ENCODE data around the gene PNPLA2. TPM values are rescaled to one million over a fixed set of nuclear protein-coding genes. Genes with fewer than 3 reads are reported as not detected.

The PNPLA2 gene
- total RNA-seq, 2 experiments from 2014 or later: 19.8 to 41.2 TPM

GRCh38 chr11:803770-804598 is 14.7 kb upstream of the PNPLA2 start:
- POLR2A ChIA-PET: no interaction called here
- TF ChIP-seq EZH2phosphoT487 (IDR thresholded peaks at IDR 0.05; ENCODE audit: borderline replicate concordance, low read depth, low read length) (no peak), CTCF (conservative IDR thresholded peaks at IDR 0.05; ENCODE audit: low read length) (no peak)
- H3K4me1 ChIP-seq (ENCODE audit: insufficient read depth, low read length, poor library complexity, severe bottlenecking): peaks cover 38% of the 10 kb centered on the region
- peaks cover 15% of the 10 kb centered on the region; the same call in 1 of the 2 replicates for H3K79me2 ChIP-seq (ENCODE audit: insufficient read depth, low read depth, low read length)
- no peak overlapping the region for H2AFZ ChIP-seq (ENCODE audit: low read length)
- H3K9me2 ChIP-seq (ENCODE audit: insufficient read depth, low read length): no peaks in the 10 kb centered on the region
- peak overlapping the region; percentile 94 for H3K4me2 ChIP-seq (ENCODE audit: low read length)
- H3K27ac ChIP-seq (ENCODE audit: low read depth, low read length, poor library complexity, severe bottlenecking): peak overlapping the region; percentile 83
- no peaks in the 10 kb centered on the region for H4K20me1 ChIP-seq (ENCODE audit: insufficient read depth, low read length)
- H3K9me3 ChIP-seq (ENCODE audit: low read length): no peaks in the 10 kb centered on the region
- no peak for DNase-seq (ENCODE audit: low spot score)
- peak overlapping the region; percentile 86 for H3K4me3 ChIP-seq (ENCODE audit: low read depth, low read length, poor library complexity, severe bottlenecking)
- intact Hi-C loops (cut with micrococcal nuclease; ENCODE audit: unreplicated experiment): no loop called here
- BruUV-seq (replicated peaks): no TSS peak
- H3K36me3 ChIP-seq (ENCODE audit: insufficient read depth, low read length): peaks cover 28% of the 10 kb centered on the region; the same call in 1 of the 2 replicates
- CTCF ChIA-PET (ENCODE audit: unreplicated experiment): no interaction called here

- Histone ChIP-seq H3K4me1 (ENCODE audit: insufficient read depth, low read length, poor library complexity, severe bottlenecking) (peaks cover 38% of the 10 kb centered on the region), H3K4me2 (ENCODE audit: low read length) (peak overlapping the region; percentile 94), H3K4me3 (ENCODE audit: low read depth, low read length, poor library complexity, severe bottlenecking) (peak overlapping the region; percentile 86), H3K36me3 (ENCODE audit: insufficient read depth, low read length) (peaks cover 22% of the 10 kb centered on the region; the same call in 1 of the 2 replicates), H3K79me2 (ENCODE audit: insufficient read depth, low read depth, low read length) (peaks cover 18% of the 10 kb centered on the region; the same call in 1 of the 2 replicates), H2AFZ (ENCODE audit: low read length) (peak overlapping the region; percentile 40; the same call in 1 of the 2 replicates), H3K27ac (ENCODE audit: low read depth, low read length, poor library complexity, severe bottlenecking) (peak overlapping the region; percentile 83), H3K9me2 (ENCODE audit: insufficient read depth, low read length) (no peaks in the 10 kb centered on the region), H4K20me1 (ENCODE audit: insufficient read depth, low read length) (no peaks in the 10 kb centered on the region), H3K9me3 (ENCODE audit: low read length) (no peaks in the 10 kb centered on the region)
- DNase-seq (ENCODE audit: low spot score): no peak
- ChIA-PET POLR2A (no interaction called here), CTCF (ENCODE audit: unreplicated experiment) (no interaction called here)
- TF ChIP-seq CTCF (conservative IDR thresholded peaks at IDR 0.05; ENCODE audit: low read length) (no peak), EZH2phosphoT487 (IDR thresholded peaks at IDR 0.05; ENCODE audit: borderline replicate concordance, low read depth, low read length) (no peak)
- intact Hi-C loops (cut with micrococcal nuclease; ENCODE audit: unreplicated experiment): no loop called here
- no TSS peak for BruUV-seq (replicated peaks)
Observed at GRCh38 chr11:804599-804964, 14.1 kb upstream of the PNPLA2 start.
